ENCODE data around the gene UMAD1.
"Not testable (repeated sequence)": the region's sequence is repeated elsewhere in the genome, so short reads cannot be mapped to it uniquely, and the experiment has no call there.

UMAD1 gene

DNA sequence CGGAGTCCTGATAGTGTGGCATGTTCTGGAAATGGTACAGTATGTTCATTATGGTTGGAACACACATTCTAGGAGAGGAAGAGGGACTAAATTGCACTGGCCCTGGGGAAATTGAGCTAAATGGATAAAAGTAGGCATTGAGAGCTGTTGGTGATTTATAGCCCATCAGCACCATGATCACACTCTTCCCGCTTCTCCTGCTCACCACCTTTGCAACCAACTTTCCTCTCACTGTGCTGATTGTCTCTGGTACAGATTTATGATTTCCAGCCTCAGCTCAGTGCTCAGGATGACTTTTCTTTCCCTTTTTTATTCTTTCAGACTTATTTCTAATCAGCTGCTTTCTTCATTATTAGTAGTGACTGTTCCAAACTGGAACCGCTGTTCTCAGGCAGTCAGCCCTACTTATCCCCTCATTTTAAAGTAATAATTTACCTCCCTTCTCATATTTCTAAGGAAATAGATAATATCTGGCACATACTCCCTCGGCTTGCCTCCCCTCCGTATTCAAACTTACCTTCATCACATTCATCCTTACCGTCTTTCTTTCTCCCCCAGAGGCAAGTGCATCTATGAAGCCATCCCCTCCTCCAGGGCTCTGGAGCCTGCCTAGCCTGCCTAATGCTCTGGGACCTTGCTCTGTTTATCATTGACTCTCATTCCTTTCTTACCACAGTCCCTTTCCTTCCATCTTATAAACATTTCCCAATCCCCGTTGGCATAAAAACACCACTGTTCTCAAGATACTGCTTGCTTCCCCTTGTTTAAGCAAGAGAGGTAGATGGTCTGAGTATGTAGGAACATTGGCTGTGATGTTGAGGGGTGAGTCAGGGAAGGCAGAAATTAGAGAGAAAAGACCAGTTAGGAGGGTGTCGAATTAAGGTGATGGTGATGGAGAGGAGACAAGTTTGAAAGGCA is 129.4 kb downstream of the UMAD1 start:
- DNase-seq, result no peak

DNA sequence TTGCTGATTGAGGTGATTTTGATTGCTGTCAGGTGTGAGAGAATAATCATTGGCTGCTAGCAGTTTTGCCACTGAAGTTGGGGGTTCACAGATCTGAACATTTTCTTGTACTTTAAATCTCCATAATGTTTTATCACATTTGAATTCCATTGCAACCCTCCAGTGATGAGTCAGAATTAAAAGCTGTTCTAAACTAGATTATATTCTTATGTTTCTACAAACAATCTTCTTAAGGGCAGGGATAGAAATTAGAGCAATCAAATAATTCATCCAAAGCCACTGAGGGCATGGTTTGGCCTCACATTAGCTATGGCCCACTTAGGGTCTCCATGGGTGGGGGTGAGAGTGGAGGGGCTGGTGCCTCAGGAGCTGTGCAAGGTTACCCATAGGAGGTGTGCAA is 130.9 kb downstream of the UMAD1 start:
- DNase-seq, result no peak

DNA sequence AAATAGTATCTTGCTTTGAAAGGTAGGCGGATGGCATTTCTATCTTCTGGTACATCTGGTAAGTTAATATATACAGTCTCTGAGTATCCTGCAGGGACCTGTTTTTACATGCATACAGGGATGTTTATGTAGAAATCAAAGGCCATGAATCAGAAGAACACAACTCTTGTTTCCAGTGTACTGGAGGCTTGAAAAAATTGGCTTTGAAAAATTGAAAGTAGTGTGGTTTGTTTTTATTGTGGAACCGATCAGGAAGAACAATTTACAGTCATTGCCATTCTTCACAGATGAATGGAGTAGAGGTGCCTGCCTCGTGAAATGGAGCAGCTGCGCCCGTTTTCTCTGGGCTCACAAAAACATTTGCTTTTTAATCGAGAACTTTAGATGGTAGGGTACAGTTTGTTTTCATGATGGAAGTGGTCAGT is 131.9 kb downstream of the UMAD1 start:
- peak; percentile 57 for DNase-seq

DNA sequence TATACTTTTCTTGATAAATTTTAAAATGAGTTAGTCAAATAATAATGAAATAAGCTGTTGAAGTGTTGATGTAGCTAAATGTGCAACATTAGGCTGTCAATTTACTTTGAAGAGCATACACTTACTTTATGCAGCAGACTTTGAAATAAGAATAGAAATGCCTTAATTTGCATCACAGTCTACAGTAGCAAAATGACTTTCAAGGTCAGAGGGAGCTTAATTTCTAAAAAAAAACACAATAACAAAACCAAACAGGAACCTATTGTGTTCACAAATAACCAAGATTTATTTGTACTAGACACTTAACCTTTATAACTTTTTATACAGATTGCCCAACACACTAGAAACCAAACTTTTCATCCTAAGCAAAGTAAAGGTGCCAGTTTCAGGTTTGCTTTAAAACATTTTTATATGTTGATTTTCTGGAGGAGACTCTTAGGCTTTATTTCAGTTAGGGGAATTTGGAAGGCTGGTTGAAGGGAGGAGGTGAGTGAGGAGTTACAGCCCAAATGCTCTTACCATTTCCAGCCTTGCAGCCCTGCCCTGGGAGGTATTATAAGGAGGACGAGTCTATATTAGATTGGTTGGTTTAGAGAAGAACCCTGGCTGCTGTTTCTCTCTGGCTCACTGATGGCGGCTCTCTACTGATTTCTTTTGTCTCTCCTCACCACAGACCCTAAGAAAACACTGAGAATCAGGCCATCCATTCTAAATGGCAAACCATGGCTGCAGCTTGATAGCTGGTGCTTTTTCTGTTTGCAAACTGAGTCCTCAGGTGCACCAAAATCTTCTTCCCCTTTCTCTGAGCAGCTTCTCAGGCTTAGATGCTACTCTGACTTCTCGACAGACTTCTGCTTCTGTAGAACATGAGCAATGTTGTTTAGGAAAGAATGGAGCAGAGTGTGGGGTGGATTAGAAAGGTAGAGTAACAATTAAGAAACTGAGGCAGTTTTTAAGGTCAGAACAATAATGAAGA is 133.1 kb downstream of the UMAD1 start:
- DNase-seq, result no peak

DNA sequence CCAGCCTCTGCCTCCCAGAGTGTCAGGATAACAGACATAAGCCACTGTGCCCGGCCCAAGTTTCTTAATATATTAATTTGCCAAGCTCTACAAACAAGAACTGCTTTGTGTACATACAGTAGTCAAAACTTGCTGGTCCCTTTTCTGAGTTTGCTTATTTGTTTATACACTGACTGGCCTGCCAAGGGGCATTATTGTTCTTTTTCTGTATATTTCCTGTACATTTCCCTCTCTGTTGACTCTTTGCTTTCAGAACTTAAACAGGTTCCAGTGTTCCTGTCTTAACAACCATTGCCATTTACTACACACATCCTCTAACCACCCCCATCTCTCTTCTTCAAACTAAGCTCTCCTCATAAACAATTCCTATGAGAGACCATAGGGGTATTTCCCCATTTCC is 139.3 kb downstream of the UMAD1 start:
- no peak for DNase-seq

DNA sequence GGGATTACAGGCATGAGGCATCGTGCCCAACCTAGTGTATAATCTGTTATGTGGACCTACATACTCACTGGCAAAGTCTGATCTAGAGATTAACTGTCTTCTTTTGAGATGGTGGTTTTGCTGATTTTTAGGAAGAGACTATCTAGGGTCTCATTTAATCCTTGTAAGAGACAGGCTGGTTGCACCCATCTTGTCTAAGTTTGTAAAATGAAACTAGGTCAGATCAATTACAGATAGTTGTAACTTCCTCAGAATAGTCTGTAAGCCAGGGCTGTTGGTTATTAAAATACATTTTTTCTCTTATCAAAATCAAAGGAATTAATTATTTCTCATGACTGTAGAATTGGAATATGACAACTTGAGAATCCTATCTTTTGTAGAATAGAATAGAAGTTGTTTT is 142.4 kb downstream of the UMAD1 start:
- no peak for DNase-seq

DNA sequence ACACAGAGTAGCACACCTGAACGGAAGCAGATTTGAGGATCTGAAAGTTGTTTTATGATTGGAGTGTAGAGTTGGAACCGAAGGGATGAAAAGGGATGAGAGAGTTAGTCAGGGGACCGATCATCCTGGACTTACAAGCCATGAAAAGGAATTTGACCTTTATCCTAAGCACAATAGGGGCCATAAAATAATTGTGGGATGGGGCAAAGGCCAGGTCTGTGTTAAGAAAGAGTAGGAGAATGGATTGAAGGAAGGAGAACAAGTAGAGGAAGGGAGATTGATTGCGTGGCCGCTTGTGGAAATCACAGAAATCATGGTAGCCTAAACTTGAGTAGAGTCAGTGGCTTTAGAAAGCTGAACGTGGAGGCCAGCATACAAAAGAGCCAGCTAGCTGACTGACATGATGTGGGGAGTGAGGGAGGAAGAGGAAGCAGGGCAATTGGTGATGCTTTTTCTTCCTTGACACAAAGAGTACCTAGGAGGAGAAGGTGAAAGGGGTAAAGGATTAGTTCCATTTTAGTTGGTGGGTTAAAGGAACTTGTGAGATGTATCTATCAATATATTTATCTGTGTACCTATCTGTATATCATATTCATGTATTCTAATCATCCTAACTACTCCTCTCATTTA is 144.9 kb downstream of the UMAD1 start:
- no peak for DNase-seq

DNA sequence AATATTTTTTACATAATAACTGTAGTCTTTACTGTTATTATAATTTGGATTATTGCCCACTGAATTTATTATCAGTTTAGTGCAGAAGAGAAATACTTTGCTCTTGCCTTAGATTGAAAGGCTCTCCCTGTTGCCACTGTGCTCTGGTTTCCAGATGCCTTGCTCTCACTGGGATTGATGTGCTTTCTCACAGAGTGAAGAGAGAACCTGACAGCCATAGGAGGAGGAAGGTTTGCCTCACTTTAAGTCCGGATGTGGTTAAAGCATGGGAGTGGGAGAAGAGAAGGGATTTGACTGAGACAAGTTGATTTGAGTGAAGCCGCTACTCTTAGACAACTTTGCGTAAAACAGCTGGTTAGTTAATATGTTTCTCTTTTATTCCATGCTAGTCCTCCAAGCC is 146.0 kb downstream of the UMAD1 start:
- DNase-seq, result no peak

DNA sequence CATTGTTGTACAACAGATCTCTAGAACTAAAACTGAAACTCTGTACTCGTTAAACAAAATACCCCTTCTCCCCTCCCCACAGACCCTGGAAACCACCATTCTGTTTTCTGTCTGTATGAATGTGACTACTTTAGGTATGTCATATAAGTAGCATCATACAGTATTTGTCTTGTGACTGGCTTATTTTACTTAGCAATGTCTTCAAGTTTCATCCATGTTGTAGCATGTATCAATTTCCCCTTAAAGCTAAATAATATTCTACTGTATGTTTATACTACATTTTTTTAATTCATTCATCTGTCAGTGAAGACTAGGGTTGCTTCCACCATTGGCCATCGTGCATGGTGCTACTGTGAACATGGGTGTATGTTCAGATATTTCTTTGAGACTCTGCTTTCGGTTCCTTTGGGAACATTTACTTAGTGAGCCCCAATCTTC is 149.0 kb downstream of the UMAD1 start:
- DNase-seq, result no peak

DNA sequence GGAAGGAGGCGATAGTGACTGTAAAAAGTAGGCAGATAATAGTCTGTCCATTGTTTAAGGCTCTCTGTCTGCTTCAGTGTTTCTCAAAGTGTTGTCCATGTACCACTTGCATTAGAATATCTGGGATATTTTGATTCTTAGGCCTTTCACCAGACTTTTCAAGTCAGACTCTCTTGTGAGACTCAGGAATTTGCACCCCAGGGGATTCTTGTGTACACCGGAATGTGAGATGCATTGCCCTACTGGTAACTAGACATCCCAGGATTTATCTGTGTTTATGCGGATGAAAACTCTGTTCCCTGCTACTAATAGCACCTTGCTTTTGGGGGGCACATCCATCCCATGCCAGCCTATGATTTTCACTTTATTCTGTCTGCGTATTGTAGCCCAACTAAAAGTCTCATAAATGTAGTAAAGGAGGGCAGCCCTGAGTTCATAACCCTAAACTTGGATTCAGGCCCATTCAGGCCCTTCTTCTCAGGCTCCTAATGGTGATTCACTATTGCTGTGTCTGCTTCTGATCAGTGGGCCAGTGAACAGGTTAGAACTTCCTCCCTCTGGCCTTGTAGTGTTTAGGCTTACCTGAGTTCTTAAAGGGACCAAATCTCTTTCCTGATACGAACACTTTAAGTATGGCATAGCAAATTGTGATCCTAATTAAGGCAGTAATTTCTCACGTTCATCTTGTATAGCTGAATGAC is 149.6 kb downstream of the UMAD1 start:
- DNase-seq, result no peak

DNA sequence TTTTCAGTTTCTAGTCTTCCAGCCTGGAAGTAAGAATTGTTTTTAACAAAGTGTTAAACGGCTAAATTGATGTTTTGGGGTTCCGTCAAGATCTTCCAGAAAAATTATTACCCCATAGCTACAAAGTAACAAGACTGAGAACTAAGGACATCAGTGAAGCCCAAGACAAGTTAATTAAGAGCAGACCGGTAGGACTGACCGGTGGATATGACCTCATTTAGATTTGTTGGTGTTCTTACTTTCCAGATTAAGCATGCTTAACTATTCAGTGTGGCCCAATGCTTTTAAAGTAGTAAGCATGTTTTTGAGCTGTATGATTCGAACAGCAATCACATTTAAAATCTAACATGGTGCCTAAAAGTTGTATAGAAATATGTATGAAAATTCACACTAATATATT is 151.0 kb downstream of the UMAD1 start:
- no peak for DNase-seq

DNA sequence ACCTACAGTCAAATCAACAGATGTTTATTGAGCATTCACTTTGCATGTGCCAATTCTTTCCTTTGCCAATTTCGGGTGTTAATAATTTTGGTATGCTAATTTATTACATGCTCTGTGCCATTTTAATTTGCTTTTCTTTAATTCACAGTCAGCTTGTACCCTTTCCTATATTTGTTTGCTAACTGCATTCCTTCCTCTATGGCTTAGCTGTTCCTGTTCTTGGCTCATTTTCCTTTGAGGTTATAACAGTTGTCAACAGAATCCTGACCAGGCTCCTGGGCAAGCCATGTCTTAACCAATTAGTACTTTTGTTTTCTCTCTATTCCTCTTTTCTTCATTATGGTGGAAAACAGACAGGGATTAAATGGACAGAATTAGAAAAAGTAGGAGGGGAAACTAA is 151.5 kb downstream of the UMAD1 start:
- no peak for DNase-seq

DNA sequence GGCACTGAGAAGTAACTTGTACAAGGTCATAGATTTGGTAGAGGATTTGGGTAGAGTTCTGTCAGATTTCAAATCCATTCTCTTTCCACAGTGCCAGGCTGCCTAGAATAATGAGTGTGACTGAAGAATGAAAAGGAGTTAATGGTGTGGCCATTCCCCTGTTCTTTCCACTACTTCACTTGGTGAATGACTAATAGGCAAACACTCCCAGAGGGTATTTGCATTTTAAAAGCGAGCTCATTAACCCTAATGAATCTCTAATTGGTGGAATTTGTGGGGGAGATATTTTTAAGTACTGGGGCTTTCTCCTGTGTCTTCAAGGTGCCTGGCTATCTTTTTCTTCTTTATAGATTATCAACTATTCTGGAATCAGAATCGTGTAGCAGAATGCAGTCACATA is 152.7 kb downstream of the UMAD1 start:
- DNase-seq, result no peak

DNA sequence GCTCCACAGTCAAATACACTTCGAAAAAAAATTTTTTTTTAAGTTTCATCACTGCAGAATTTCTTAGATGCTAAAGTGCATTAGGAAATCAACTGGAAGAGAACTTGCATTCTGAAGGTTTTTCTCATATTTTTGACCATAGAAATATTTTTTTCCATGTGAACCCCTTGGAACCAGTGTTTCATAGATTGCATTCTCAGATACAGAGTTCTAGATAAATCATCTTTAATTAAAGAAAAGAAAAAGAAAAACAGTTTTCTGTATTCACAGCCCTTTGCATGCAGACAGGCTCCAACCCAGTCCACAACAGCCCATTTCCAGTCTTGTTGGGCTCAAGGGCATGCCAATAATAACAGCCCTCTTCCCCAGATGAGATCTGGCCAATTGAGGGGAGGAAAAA is 153.4 kb downstream of the UMAD1 start:
- no peak for DNase-seq

DNA sequence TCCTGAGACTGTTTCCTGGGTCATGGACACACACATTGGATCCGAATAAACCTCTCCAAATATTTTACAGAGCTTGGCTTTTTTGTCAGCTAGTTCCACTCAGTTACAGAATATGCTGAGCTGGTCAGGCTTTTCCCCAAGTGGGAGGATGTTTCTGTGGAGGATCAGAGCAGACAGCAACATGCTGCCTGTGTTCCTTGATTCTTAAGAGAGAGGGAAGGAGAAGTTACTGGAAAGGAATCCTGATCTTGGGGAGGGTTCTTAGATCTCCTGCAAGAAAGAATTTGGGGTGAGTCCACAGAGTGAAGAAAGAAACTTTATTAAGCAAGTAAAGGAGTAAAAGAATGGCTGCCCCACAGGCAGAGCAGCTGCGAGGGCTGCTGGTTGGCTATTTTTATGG is 154.7 kb downstream of the UMAD1 start:
- no peak for DNase-seq

DNA sequence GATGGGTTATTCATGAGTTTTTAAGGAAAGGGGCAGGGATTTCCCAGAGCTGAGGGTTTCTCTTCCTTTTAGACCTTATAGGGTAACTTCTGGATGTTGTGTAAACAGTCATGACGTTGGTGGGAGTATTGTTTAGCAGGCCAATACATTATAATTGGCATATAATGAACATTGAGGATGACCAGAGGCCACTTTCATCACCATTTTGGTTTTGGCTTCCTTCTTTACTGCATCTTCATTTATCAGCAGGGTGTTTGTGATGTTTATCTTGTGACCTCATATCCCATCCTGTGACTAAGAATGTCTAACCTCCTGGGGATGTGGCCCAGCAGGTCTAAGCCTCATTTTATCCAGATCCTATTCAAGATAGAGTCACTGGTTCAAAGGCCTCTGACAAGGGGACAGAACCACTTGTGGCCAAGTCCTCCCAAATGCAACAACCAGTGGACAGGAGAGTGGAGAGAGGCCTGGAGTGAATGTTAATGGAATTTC is 155.1 kb downstream of the UMAD1 start:
- DNase-seq, result no peak

DNA sequence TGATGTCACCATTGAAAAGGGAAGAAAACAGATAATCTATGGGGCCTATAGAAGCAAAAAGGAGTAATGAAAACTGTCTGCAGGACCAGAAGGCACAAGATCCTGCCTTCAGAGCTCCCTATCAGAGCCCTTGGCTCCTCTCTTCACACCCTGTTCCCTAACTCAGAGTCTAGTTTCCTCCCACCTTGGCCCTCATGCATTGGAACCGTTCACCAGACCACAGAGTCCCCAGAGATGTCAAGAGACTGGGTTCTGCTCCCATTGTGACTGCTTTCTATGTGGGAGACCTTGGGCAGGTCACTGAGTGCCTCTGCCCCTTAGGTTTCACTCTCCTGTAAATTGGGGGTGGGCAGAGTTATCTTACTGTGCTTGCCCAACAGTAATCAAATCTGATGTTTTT is 158.0 kb downstream of the UMAD1 start:
- DNase-seq, result no peak

DNA sequence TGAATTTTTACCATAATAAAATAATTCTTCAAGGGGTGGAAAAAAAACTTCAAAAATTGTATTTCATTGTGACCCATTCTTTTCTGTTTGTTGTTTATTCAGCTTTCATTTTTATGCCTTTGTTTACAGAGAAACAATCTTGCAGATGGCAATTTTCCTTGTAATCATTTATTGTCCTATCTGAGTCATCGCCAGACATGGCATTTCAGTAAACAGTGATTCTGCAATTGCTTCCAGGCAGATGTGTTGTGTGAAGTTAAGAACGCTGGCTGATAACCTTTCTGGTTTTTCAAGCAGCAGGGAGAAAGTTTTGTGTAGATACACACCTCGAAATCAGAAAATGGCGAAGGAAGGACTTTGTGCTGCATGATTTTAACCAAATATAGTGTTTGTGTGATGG is 158.6 kb downstream of the UMAD1 start:
- peak; percentile 25 for DNase-seq

DNA sequence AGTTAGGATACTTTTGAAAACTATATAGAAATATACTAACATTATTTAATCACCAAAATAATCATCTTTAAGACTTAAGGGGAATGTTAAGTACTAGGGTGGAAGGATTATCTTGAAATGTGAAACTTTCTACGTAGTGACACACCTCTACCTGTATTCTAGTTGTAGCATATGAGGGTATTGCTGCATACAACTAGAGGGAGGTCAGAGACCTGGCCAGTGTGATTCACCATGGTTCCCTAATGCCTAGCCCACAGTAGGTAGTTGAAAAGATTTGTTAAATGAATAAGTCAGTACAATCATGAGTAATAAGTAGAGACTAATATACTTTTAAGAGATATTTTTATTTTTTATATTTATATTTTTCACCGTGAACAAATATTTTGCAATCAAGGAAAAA is 162.0 kb downstream of the UMAD1 start:
- DNase-seq, result no peak

DNA sequence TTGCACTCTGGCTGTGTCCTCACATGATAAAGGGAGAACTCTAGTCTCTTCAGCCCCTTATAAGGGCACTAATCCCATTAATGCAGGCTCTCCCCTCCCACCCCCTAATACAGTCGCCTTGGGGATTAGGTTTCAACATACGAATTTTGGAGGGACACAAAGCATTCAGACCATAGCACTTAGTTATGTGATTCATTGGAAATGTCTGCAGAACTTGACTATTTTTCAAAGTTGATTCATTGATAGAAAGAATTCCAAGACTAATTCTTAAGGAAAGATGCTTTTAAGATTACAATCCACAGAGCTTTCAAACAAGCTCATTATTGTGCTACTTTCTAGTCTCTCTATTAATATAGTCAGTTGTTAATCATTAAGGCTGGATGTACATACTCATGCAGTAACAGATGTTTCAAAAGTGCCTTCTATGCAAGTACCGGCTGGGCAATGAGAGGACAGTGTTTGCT is 163.2 kb downstream of the UMAD1 start:
- no peak for DNase-seq

DNA sequence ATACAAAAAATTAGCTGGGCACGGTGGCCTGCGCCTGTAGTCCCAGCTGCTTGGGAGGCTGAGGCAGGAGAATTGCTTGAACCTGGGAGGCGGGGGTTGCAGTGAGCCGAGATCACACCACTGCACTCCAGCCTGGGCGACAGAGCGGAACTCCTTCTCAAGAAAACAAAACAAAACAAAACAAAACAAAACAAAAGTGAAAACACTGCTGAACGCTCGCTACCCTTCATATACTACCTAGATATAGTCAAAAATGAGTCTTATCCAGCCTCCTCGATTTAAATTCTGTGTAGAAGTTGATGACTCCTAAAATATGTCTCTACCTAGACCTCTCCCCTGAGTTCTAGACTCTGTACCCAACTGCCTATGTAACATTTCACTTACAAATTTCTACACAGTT is 164.3 kb downstream of the UMAD1 start:
- not testable (repeated sequence) for DNase-seq

DNA sequence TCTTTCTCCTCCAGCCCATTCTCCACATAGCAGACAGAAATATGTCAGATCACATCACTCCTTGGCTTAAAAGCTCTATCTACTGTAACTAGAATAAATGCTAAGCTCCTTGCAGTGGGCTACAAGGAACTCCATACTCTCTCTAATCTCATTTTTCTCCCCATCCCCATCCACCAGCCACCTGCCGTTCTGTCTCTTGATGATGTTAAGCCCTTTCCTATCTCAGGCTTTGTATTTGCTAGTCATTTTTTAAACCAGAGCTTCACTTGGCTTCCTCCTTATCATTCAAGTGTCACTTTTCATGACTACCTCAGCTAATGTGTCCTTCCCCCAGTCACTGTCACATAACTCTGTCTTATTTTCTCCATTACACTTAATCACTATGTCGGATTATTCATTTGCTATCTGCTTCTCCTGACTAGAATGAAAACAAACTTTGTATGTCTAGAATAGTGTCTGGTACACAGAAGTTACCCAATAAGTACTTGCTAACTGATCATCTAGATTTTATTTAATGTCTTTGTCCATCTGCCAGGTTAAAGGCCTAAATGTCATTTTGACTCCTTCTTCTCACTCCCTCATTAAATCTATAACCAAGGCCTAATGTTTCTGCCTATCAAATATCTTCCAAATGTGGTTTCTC is 165.1 kb downstream of the UMAD1 start:
- DNase-seq, result no peak
